Neural crest cell (in vitro differentiated cells): ENCODE data around the gene IWS1. TPM values are rescaled to one million over a fixed set of nuclear protein-coding genes. Genes with fewer than 3 reads are reported as not detected.
A peak's percentile ranks its signal among the peaks of the same experiment; 100 is the strongest.

Experiments used
- DNase-seq: peaks from one replicate; pipeline ENCODE4 v3.0.0; 2021; ENCODE audit warnings: low read depth, mixed read lengths, low spot score
- H3K27ac Mint-ChIP-seq: one replicate; pipeline ENCODE4 v1.8.0; 2021; ENCODE audit warnings: mild to moderate bottlenecking, mixed read lengths; ENCODE audit not compliant: unreplicated experiment
- H3K27me3 Mint-ChIP-seq: 2 replicates; pipeline ENCODE4 v1.8.0; 2021; ENCODE audit warnings: low read depth, mild to moderate bottlenecking, mixed read lengths
- H3K36me3 Mint-ChIP-seq: 2 replicates; pipeline ENCODE4 v1.8.0; 2021; ENCODE audit warnings: low read depth, mild to moderate bottlenecking, mixed read lengths
- H3K4me1 Mint-ChIP-seq: 2 replicates; pipeline ENCODE4 v1.8.0; 2021; ENCODE audit warnings: mixed read lengths
- H3K4me3 Mint-ChIP-seq: one replicate; pipeline ENCODE4 v1.8.0; 2021; ENCODE audit warnings: mild to moderate bottlenecking, mixed read lengths
- H3K9me3 Mint-ChIP-seq: 2 replicates; pipeline ENCODE4 v1.8.0; 2021; ENCODE audit warnings: mixed read lengths
- total RNA-seq: library from RNA; stranded (reverse); gene quantifications from 2 replicates; pipeline ENCODE4 v1.2.1, GENCODE V29; 2021
- TF ChIP-seq, protein P1 (sequence below): fragments of 200-600 bp; sonication (generic); conservative IDR thresholded peaks from 2 replicates; pipeline ENCODE4 v1.5.0; 2021; ENCODE audit warnings: antibody characterized with exemption, mild to moderate bottlenecking

IWS1 gene
- total RNA-seq, 1 donor from 2014 or later, result 63.0 TPM

DNA sequence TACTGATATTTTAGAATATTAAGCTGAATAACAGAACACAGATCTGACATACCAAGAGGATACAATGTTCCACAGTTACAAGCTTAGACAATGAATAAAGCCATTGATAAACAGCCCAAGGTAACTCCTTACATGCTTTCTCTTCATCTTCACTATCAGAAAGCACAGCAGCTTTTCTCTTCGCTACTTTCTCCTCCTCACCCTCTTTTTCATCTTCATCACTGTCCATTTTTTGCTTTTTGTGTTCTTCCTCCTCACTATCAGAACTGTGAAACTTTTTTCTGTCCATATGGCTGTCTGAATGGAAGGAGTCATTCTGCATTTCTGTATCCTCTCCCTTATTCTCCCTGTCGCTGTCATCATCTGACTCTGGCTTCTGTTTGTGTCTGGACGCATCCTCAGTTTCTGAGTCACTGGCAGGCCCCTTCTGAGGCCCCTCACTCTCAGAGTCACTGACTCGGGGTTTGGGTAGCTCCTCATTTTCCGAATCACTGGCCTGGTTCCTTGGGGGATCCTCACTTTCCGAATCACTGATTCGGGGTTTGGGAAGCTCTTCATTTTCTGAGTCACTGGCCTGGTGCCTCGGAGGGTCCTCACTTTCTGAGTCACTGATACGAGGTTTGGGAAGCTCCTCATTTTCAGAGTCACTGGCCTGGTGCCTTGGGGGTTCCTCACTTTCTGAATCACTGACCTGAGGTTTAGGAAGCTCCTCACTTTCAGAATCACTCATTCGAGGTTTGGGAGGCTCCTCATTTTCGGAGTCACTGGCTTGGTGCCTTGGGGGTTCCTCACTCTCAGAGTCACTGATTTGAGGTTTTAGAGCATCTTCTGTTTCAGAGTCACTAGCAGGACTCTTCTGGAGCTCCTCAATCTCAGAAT, 21.5 kb downstream of the IWS1 start:
- no peaks in the 10 kb centered on the region for H3K9me3 Mint-ChIP-seq
- H3K27me3 Mint-ChIP-seq, result no peaks in the 10 kb centered on the region
- no peak overlapping the region for H3K27ac Mint-ChIP-seq
- H3K4me1 Mint-ChIP-seq, result peaks cover 10% of the 10 kb centered on the region
- peaks cover 17% of the 10 kb centered on the region for H3K36me3 Mint-ChIP-seq
- no peak overlapping the region for H3K4me3 Mint-ChIP-seq
- no peak for DNase-seq
- TF ChIP-seq, protein P1, sequence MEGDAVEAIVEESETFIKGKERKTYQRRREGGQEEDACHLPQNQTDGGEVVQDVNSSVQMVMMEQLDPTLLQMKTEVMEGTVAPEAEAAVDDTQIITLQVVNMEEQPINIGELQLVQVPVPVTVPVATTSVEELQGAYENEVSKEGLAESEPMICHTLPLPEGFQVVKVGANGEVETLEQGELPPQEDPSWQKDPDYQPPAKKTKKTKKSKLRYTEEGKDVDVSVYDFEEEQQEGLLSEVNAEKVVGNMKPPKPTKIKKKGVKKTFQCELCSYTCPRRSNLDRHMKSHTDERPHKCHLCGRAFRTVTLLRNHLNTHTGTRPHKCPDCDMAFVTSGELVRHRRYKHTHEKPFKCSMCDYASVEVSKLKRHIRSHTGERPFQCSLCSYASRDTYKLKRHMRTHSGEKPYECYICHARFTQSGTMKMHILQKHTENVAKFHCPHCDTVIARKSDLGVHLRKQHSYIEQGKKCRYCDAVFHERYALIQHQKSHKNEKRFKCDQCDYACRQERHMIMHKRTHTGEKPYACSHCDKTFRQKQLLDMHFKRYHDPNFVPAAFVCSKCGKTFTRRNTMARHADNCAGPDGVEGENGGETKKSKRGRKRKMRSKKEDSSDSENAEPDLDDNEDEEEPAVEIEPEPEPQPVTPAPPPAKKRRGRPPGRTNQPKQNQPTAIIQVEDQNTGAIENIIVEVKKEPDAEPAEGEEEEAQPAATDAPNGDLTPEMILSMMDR, result no peak

- peaks cover 5% of the 10 kb centered on the region for H3K4me1 Mint-ChIP-seq
- no peaks in the 10 kb centered on the region for H3K9me3 Mint-ChIP-seq
- TF ChIP-seq, protein P1, result no peak
- H3K27me3 Mint-ChIP-seq, result no peaks in the 10 kb centered on the region
- no peak for DNase-seq
- no peak overlapping the region for H3K27ac Mint-ChIP-seq
- H3K36me3 Mint-ChIP-seq, result peaks cover 20% of the 10 kb centered on the region
- H3K4me3 Mint-ChIP-seq, result no peak overlapping the region
These were observed 22.8 kb downstream of the IWS1 start for GRCh38 chr2:127503491-127503890.

DNA sequence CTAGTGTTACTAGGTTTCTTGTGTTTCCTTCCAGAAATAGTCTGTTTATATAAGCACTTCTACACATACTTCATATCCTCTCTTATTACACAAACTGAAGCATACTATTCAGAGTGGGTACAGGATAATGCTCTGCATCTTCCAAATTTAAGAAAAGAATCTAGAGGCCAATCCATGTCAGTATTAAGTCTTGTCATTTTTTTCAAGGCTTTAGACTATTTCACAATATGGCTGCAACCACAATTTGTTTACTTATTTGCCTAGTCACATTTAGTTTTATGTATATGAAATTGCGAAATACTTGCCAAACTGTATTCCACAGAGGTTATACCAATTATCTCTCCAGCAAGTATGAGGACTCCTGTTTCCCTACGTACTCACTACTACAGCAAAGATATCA, 27.9 kb downstream of the IWS1 start:
- Mint-ChIP-seq H3K36me3 (peaks cover 22% of the 10 kb centered on the region), H3K9me3 (no peaks in the 10 kb centered on the region), H3K27me3 (no peaks in the 10 kb centered on the region), H3K27ac (no peak overlapping the region), H3K4me1 (no peaks in the 10 kb centered on the region), H3K4me3 (no peak overlapping the region)
- TF ChIP-seq, protein P1, result no peak
- no peak for DNase-seq

GRCh38 chr2:127490283-127490682, 36.0 kb downstream of the IWS1 start:
- Mint-ChIP-seq H3K4me3 (no peak overlapping the region), H3K4me1 (no peaks in the 10 kb centered on the region), H3K9me3 (no peaks in the 10 kb centered on the region), H3K27ac (no peak overlapping the region), H3K36me3 (peaks cover 26% of the 10 kb centered on the region), H3K27me3 (no peaks in the 10 kb centered on the region)
- DNase-seq, result no peak
- TF ChIP-seq, protein P1, result no peak

- no peaks in the 10 kb centered on the region for H3K9me3 Mint-ChIP-seq
- H3K27ac Mint-ChIP-seq, result peak overlapping the region; percentile 78
- no peak overlapping the region for H3K4me3 Mint-ChIP-seq
- TF ChIP-seq, protein P1, result no peak
- no peaks in the 10 kb centered on the region for H3K27me3 Mint-ChIP-seq
- DNase-seq, result no peak
- peaks cover 5% of the 10 kb centered on the region for H3K4me1 Mint-ChIP-seq
- H3K36me3 Mint-ChIP-seq, result peaks cover 36% of the 10 kb centered on the region
These were observed 39.8 kb downstream of the IWS1 start for GRCh38 chr2:127486247-127487058.
